GM18951 (cell line): ENCODE measurements around the gene TCF12.

ENCODE experiments used
- POLR2A ChIP-seq: IDR thresholded peaks from 4 replicates; pipeline ENCODE4 v1.6.1; 2011; ENCODE audit warnings: mild to moderate bottlenecking; ENCODE audit not compliant: insufficient read length, insufficient read depth; ENCODE audit errors: extremely low read depth
- in situ Hi-C: fragments of 300-500 bp; cut with MboI; formaldehyde crosslinking; loops from one replicate; pipeline ENCODE4 v1.12.0; 2022; ENCODE audit warnings: low sequenced_read_pairs, mixed read lengths, inconsistent platforms; ENCODE audit not compliant: unreplicated experiment

Gene TCF12

DNA sequence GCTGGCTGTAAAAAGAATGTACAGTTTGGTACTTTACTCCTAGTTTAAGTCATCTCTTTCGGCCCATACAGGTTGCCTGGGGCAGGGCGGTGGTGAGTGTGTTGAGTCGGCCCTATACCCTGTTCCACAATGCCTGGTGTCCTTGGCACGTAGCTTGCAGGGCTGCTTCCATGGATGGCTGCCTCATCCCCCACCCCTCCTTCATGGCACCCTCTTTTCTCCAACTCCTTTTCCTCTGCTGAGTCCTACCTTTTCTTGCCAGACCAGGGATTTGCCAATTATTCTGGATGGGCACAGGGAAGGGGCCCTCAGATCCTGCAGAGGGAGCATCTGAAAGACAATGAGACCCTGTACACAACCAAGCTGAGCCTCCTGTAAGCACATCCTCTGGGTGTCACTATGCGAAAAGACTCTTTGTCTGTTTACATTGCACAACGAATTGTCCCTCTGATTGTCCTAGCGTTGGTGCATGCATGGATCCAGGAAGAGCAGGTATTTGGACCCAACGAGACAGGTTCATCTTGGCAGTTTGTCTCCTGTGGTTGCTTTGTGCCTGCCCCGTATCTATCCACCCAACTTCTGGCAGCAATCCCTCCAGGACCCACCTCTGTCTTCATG lies 384.3 kb downstream of the TCF12 start:
- in situ Hi-C loops: loop anchor here (10.0 to 25.0 kb wide), 4 partner anchors 88 to 815 kb away; no protein-coding TSS in a partner anchor
- TF ChIP-seq POLR2A: no peak

DNA sequence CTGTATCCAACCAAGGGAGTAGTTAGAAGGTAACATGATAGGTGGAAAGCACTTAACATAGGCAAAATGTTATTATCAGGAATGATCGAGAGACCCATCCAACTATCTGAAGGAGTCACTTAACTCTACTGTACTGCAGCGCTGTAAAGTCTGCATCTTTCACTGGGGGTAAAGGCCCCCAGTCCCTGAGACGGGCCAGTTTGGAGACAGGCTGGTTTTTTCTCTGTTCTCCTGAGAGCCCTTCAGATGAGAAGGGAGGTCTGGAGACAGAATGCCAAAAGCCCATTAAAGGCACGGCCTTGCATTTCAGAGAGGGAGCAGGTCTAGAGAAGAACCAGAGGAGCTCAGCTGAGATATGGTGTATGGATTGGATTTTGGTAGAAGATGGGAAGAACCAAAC lies 386.6 kb downstream of the TCF12 start:
- no peak for TF ChIP-seq POLR2A
- in situ Hi-C loops: loop anchor here (5.0 to 25.0 kb wide), 5 partner anchors 90 to 818 kb away; no protein-coding TSS in a partner anchor

DNA sequence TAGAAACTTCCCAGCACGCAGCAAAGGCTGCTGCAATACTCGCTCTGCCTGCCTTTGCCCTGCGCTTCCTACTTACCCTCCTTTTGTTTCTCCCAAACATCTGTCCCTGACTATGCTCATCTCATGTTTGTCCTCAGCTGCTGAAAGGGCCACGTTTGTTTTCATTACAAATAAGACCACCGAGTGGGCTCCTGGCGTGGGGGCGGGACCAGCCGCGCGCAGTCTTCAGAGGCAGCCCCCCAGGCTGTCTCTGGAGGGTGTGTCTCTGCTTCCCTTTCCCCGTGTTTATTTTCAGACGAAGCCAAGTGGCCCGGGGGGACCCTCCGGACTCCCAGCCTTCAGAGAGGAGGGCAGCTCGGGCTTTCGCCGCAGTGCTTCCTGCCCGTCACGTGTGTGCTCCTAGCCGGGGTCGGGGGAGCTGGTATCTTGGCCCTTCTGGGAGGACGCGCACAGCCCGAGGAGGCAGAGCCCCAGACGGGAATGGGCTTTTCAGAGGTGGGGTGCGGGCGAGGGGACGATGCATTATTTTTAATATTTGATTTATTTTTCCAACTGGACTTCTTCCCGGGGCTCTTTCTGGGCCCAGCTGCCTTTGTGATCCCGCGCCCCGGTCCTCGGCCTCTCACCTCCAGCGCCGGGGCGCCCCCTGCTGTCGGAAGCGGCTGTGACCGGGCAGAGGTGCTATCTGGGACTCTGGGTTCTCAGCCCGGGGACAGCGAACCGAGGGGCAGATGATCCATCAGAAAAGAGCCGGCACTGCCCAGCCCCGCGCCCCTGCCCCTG lies 387.9 kb downstream of the TCF12 start:
- in situ Hi-C loops: loop anchor here (5.0 to 25.0 kb wide), 5 partner anchors 92 to 819 kb away; no protein-coding TSS in a partner anchor
- TF ChIP-seq POLR2A: no peak

DNA sequence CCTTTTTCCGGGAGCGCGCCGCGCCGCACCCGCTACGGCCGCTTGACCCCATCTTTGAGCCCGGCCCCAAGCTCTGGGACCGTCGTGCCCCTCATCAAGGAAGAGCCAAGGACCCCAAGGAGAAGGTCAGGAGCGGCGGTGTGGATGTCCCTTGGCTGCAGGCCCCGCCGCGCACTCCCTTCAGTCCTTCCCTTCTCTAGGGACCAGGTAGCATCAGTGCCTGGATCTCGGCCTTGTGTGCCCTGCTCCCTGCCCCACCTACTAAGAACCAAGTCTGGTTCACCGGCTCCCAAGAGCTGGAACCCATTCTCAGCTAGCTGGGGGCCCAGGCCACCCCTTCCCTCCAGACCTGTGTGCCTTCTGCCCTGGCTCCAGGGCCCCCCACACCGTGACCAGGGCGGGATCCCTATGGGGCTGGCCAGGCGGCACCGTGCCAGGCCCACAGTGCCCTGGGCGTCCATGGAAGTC lies 388.5 kb downstream of the TCF12 start:
- TF ChIP-seq POLR2A: no peak
- in situ Hi-C loops: loop anchor here (5.0 to 25.0 kb wide), 5 partner anchors 92 to 820 kb away; no protein-coding TSS in a partner anchor

DNA sequence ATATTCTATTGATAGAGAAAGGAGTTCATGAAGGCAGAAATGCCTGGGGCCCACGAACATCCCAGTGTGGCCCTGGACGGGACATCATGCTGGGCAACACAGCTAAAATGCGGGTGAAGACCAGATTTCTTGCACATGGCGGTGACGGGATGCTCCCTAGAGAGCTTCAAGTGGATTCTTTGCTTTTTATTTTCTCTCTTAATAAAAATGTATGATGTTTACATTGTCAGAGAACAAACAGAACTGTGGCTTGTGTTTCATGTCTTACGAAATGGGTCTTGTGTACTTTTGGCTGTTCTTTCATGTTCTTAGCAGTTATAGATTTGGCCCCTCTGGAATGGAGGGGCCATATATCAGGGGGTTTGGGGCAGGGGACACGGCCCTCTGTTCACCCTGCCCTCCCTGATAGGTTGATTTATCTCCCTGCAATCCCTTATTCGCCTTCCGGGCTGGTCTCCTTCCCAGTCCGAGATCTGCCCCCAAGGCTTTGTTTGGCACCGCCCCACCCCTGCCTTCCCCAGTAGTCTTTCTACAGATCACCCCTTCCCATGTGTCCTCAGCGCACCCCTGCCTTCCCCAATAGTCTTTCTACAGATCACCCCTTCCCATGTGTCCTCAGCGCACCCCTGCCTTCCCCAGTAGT lies 389.2 kb downstream of the TCF12 start:
- in situ Hi-C loops: loop anchor here (5.0 to 25.0 kb wide), 5 partner anchors 93 to 820 kb away; no protein-coding TSS in a partner anchor
- TF ChIP-seq POLR2A: no peak

DNA sequence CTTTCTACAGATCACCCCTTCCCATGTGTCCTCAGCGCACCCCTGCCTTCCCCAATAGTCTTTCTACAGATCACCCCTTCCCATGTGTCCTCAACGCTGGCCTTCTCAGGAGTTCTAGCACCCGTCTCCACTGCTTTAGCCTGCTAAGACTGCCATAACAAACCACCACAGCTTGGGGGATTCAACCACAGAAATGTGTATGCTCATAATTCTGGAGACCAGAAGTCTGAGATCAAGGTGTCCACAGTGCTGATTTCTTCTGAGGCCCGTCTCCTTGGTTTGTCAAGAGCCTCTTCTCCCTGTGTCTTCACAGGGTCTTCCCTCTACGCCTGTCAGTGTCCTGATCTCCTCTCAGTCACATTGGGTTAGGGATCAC lies 389.7 kb downstream of the TCF12 start:
- in situ Hi-C loops: loop anchor here (5.0 to 25.0 kb wide), 5 partner anchors 93 to 821 kb away; no protein-coding TSS in a partner anchor
- no peak for TF ChIP-seq POLR2A

DNA sequence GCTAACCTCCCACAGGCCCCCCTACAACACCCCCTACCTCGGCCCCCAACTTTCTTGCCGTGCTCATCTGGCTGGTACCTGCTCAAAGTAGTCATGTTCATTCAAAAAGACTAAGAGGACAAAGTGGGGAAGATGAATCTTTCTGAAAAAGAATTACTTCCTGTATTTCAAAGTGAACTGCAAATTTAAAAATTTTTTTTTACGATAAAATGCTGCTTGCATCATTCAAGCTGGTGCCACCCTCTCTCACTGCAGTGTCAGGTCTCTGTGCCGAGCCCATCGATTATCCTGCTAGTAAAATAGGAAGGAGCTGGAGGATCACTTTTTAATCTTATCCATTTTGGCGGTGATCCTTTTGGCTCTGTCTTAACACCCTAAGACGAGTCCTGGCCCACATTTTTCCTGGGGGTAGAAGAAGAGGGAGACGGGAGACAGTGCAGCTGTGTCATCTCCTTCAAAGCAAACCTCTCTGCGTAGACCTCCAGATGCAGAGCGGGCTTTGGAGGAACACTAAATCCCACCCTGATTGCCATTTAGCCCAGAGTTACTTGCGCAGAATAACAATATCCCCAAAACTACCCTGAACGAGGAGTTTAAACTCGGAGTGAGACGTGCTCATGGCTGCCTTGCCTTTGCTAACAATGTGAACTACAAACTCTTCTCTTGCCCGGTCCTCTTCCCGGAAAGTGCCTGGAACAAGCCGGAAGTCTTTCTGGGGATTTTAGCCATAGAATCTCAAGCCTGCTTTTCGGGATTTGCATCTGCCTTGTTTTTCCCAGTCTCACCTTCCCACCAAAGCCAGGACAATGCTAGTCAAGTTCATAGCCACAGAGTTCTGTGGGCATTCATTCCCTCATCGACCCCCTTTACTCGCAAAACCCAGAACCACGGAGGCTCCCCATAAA lies 391.7 kb downstream of the TCF12 start:
- in situ Hi-C loops: loop anchor here (5.0 to 25.0 kb wide), 5 partner anchors 95 to 823 kb away; no protein-coding TSS in a partner anchor
- TF ChIP-seq POLR2A: no peak

DNA sequence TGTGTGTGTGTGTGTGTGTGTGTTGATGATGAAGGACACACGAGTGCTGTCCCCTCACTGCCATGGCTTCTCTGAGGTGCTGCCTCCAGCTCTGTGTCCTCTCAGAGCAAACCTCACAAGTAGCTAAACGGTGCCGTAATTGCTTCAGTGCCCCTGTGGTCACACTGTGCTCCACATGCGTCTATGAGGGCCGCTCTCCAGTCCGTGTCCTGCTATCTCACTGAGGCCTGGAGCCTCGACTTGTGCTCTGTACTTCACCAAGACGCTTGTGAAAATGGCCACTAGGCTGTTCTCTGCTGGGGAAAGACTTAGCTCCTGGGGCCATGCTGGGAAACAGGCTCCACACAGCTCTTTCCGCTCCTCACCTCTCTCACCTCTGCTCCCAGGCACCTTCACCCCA lies 392.4 kb downstream of the TCF12 start:
- TF ChIP-seq POLR2A: no peak
- in situ Hi-C loops: loop anchor here (25.0 kb wide), 3 partner anchors 299 to 824 kb away; no protein-coding TSS in a partner anchor

DNA sequence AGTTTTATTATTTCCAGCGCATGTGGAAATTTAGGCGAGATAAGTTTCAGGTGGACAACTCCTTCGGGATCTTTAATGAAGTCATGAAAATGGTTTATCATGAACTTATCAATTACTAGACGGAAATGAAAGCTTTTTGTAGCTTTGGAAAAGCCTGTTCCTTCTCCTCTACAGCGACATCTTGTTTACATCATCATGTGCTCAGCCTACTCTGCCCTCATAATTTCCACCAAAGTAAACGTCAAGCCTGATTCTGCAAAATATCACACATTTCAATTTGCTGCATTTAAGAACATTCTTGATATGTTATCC lies 393.5 kb downstream of the TCF12 start:
- in situ Hi-C loops: loop anchor here (25.0 kb wide), 3 partner anchors 300 to 825 kb away; no protein-coding TSS in a partner anchor
- TF ChIP-seq POLR2A: no peak

DNA sequence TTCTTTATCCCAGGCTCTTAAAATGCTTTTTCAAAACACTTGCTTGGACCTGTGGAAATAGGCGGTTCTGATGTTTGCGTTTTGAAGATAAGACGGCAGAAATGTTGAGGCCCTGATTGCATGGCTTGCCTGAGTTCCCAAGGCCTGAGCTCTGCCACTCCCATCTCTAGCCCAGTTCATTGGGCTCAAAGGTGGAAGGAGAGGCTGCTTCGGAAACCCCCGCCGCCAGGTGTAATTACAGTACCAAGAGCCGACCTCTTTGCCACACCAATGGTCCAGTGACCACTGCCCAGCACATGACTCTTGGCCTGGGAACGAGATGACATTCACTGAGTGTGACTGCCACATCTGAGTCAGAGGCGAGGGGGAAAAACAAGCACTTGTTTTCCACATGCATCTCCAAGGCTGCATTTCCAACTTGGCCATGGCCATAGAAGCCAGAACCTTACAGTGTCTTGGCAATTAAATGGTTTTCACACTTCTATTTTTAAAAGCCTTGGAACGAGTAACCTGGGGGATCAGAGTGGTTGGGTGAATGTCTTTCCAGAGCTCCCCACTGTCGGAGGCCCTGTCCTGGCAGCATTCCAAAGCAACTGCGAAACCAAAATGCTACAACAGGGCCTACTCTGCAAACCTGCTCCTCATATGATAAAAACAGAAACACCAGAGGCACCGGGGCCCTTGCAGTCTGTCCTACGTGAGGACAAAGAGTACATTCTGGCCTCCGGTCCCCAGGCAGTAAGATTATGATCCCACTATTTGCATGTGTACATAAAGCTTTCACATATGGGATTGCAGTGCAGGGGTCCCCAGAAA lies 394.1 kb downstream of the TCF12 start:
- in situ Hi-C loops: loop anchor here (25.0 kb wide), 3 partner anchors 300 to 825 kb away; no protein-coding TSS in a partner anchor
- no peak for TF ChIP-seq POLR2A

DNA sequence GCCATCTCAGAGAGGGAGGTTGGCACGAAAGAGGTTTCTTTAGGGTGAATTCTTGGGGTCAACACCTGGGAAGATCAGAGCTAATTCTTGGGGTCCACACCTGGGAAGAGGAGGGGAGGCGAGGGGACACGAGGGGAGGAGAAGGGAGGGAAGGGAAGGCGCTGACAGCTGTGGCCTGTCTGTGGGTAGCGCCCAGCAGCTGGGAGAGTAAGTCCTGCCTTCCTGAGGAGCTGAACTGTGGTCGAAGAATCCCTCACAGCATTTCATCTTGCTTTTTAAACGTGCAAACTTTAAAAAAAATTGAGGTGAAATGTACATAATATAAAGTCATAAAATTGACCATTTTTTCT lies 394.7 kb downstream of the TCF12 start:
- in situ Hi-C loops: loop anchor here (25.0 kb wide), 3 partner anchors 301 to 826 kb away; no protein-coding TSS in a partner anchor
- TF ChIP-seq POLR2A: no peak
